K562 (cell line): Measurements from ENCODE around the gene SHMT1. TPM values are rescaled to one million over a fixed set of nuclear protein-coding genes. Genes with fewer than 3 reads are reported as not detected.

Experiments
- ATAC-seq: fragments of 200-7000 bp; cut with Tn5 transposase; 3 replicates; pipeline ENCODE4 v1.9.1; 2020; ENCODE audit warnings: moderate library complexity
- BruUV-seq: library from RNA; stranded (reverse); fragments of 400-500 nt; replicated peaks from 2 replicates; lab custom pipeline; 2021; lab: Mats Ljungman, UMichigan
- CTCF ChIA-PET: fragments of 300-600 bp; formaldehyde crosslinking; extraction: SDS; loops from one replicate; lab custom pipeline; 2021; ENCODE audit warnings: low intra/inter-chr PET ratio; lab: Yijun Ruan, JAX
- POLR2A ChIA-PET: fragments of 300-600, 350-650 bp; sonication (Branson Sonifier 250); formaldehyde crosslinking; extraction: SDS; loops from one replicate; lab custom pipeline; 2021; ENCODE audit warnings: antibody characterized with exemption, inconsistent platforms; lab: Yijun Ruan, JAX
- DNase-seq, 4 experiments: peaks; one replicate each; pipeline versions ENCODE4 v3.0.0 to v3.0.0-alpha.2; 2011 to 2018; ENCODE audit warnings: low spot score in 3 of 4, mixed read lengths in 3 of 4; ENCODE audit errors: extremely low read depth in 1 of 4
- FAIRE-seq: peaks from 2 replicates; lab custom pipeline; 2011; peaks lifted over from hg19 to GRCh38; lab: Jason Lieb, UNC
- H2AFZ ChIP-seq: 2 replicates; pipeline ENCODE4 v1.6.0; 2011; ENCODE audit warnings: low read depth, low read length, control low read depth, inconsistent platforms
- H3K27ac ChIP-seq: fragments of 200-600 bp; 3 replicates; pipeline ENCODE4 v1.8.0; 2011; ENCODE audit warnings: low read depth, mild to moderate bottlenecking, control low read depth, inconsistent platforms, low read length, moderate library complexity, mixed read lengths; ENCODE audit errors: extremely low read depth
- H3K27me3 ChIP-seq, 2 experiments: fragments of 300-600 bp in 1 of 2; 2 replicates in 1 of 2; 3 replicates in 1 of 2; pipeline versions ENCODE4 v1.6.0 to v1.8.0; 2011; ENCODE audit warnings: inconsistent platforms in 2 of 2, low read length in 2 of 2, mild to moderate bottlenecking in 1 of 2, mixed read lengths in 1 of 2, moderate library complexity in 1 of 2; ENCODE audit not compliant: control insufficient read depth in 2 of 2, insufficient read depth in 2 of 2
- H3K36me3 ChIP-seq: fragments of 300-600 bp; 3 replicates; pipeline ENCODE4 v1.8.0; 2011; ENCODE audit warnings: mild to moderate bottlenecking, low read length, inconsistent platforms; ENCODE audit not compliant: control insufficient read depth, insufficient read depth
- H3K4me1 ChIP-seq, 2 experiments: fragments of 200-600 bp in 1 of 2; replicated peaks in 1 of 2; 2 replicates in 1 of 2; 3 replicates in 1 of 2; pipeline versions ENCODE4 v1.5.1 to v1.8.0; 2011; ENCODE audit warnings: inconsistent platforms in 2 of 2, low read length in 2 of 2, mild to moderate bottlenecking in 1 of 2, mixed read lengths in 1 of 2, moderate library complexity in 1 of 2; ENCODE audit not compliant: control insufficient read depth in 2 of 2, insufficient read depth in 2 of 2
- H3K4me2 ChIP-seq: 2 replicates; pipeline ENCODE4 v1.6.1; 2011; ENCODE audit warnings: low read length, control low read depth, inconsistent platforms, mixed read lengths; ENCODE audit not compliant: insufficient read depth
- H3K4me3 ChIP-seq: fragments of 200-600 bp; sonication (generic), shearing (Covaris generic); 2 replicates; pipeline ENCODE4 v1.5.1; 2016; ENCODE audit warnings: control low read depth, inconsistent platforms
- H3K79me2 ChIP-seq: fragments of 200-600 bp; 3 replicates; pipeline ENCODE4 v1.8.0; 2011; ENCODE audit warnings: low read length, inconsistent platforms; ENCODE audit not compliant: control insufficient read depth, insufficient read depth
- H3K9ac ChIP-seq, 2 experiments: 2 replicates each; pipeline versions ENCODE4 v1.6.0 to v1.6.1; 2011; ENCODE audit warnings: low read depth in 2 of 2, low read length in 2 of 2, control low read depth in 1 of 2, inconsistent platforms in 1 of 2, mild to moderate bottlenecking in 1 of 2, mixed read lengths in 1 of 2; ENCODE audit not compliant: insufficient read depth in 1 of 2
- H3K9me1 ChIP-seq: one replicate; pipeline ENCODE4 v1.6.0; 2011; ENCODE audit warnings: inconsistent platforms, mild to moderate bottlenecking, low read length, moderate library complexity; ENCODE audit not compliant: control insufficient read depth, insufficient read depth
- H3K9me3 ChIP-seq: replicated peaks from 2 replicates; pipeline ENCODE4 v1.5.1; 2011; ENCODE audit warnings: low read depth, low read length, inconsistent platforms; ENCODE audit not compliant: control insufficient read depth, insufficient read depth
- H4K20me1 ChIP-seq: replicated peaks from 2 replicates; pipeline ENCODE4 v1.6.1; 2011; ENCODE audit warnings: low read length, inconsistent platforms, mixed read lengths; ENCODE audit not compliant: control insufficient read depth, insufficient read depth
- BCOR ChIP-seq: fragments of 450-650 bp; IDR thresholded peaks from 2 replicates; pipeline ENCODE4 v1.6.1; 2016
- BRD4 ChIP-seq: fragments of 200-600 bp; sonication (generic); IDR thresholded peaks from 2 replicates; pipeline ENCODE4 v1.6.1; 2017; ENCODE audit warnings: inconsistent platforms
- CC2D1A ChIP-seq: fragments of 450-650 bp; IDR thresholded peaks from 2 replicates; pipeline ENCODE4 v1.6.1; 2017; ENCODE audit warnings: mild to moderate bottlenecking
- KDM5B ChIP-seq: fragments of 200-600 bp; sonication (generic); IDR thresholded peaks from 2 replicates; pipeline ENCODE4 v1.6.1; 2012; ENCODE audit warnings: low read depth, mild to moderate bottlenecking, moderate library complexity, low read length, control low read depth, inconsistent platforms; ENCODE audit not compliant: insufficient replicate concordance
- NELFE ChIP-seq: IDR thresholded peaks from 2 replicates; pipeline ENCODE4 v1.6.1; 2011; ENCODE audit warnings: mild to moderate bottlenecking; ENCODE audit not compliant: insufficient read depth, insufficient read length
- POLR3G ChIP-seq: IDR thresholded peaks from 2 replicates; pipeline ENCODE4 v1.6.1; 2011; ENCODE audit not compliant: insufficient read length, insufficient replicate concordance; ENCODE audit errors: extremely low read depth
- PRPF4 ChIP-seq: fragments of 200-400 bp; formaldehyde crosslinking; IDR thresholded peaks from one replicate; pipeline ENCODE4 v1.6.1; 2017; ENCODE audit warnings: low read length, low read depth, mild to moderate bottlenecking; ENCODE audit not compliant: insufficient read depth, poor library complexity, severe bottlenecking
- SNRNP70 ChIP-seq: fragments of 200-400 bp; formaldehyde crosslinking; optimal IDR thresholded peaks from 2 replicates; pipeline ENCODE3; 2017; ENCODE audit warnings: low read depth, low read length
- ZNF551 ChIP-seq: fragments of 250-450 bp; sonication (Bioruptor Pico); IDR thresholded peaks from 2 replicates; pipeline ENCODE4 v1.5.0; 2021; ENCODE audit warnings: mild to moderate bottlenecking, moderate library complexity
- WGBS: fragments of 100-300 bp; shearing (Covaris generic); methylation state at CpG from one replicate; pipeline ENCODE4 v1.1.6; 2016; ENCODE audit warnings: low coverage, mixed read lengths; ENCODE audit not compliant: insufficient coverage; ENCODE audit errors: missing lambda C conversion rate; 5-methylcytosine and 5-hydroxymethylcytosine counted together
- in situ Hi-C: fragments of 300-500 bp; cut with MboI; formaldehyde crosslinking; loops from 4 replicates; pipeline ENCODE4 v1.15.0; 2018; ENCODE audit warnings: inconsistent platforms, mixed read lengths
- intact Hi-C: fragments of 100-400 bp; cut with micrococcal nuclease; formaldehyde crosslinking; loops from 2 replicates; pipeline ENCODE4 v1.14.2; 2022
- polyA plus RNA-seq, 8 experiments: library from polyadenylated mRNA; depleted of rRNA in 4 of 8; stranded (reverse) in 5 of 8; unstranded in 3 of 8; fragments of >200 nt; fragmentation: Nextera tagmentation in 2 of 8; fragmentation: Illumina TruSeq in 1 of 8; extraction: Ambion mirVana in 2 of 8; extraction: Trizol in 1 of 8; gene quantifications; 2 replicates each; pipeline versions ENCODE4 v1.2.1 to v1.2.3, GENCODE V29; 2011 to 2014; ENCODE audit warnings: inconsistent platforms in 1 of 8, missing spikeins in 1 of 8
- total RNA-seq, 7 experiments: library from RNA; depleted of rRNA in 6 of 7; stranded (reverse); fragments of >200 nt in 6 of 7; fragmentation: Illumina TruSeq in 2 of 7; extraction: Trizol in 2 of 7; gene quantifications; 2 replicates each; pipeline versions ENCODE4 v1.2.1 to v1.2.3, GENCODE V29; 2011 to 2021; ENCODE audit warnings: low replicate concordance in 1 of 7
- TF ChIP-seq, protein P1 (sequence below), 2 experiments: fragments of 150-350 bp in 1 of 2; IDR thresholded peaks; 2 replicates each; pipeline ENCODE4 v1.6.1; 2012 to 2016; ENCODE audit warnings: low read depth in 2 of 2, low read length in 2 of 2, mild to moderate bottlenecking in 1 of 2, moderate library complexity in 1 of 2

Gene SHMT1
- total and polyA plus RNA-seq, 9 of the 15 experiments (the other 6 are each of a cell fraction or from before 2014, with no cell fraction given) = 3.3 to 31.2 (median 23.3) TPM

DNA sequence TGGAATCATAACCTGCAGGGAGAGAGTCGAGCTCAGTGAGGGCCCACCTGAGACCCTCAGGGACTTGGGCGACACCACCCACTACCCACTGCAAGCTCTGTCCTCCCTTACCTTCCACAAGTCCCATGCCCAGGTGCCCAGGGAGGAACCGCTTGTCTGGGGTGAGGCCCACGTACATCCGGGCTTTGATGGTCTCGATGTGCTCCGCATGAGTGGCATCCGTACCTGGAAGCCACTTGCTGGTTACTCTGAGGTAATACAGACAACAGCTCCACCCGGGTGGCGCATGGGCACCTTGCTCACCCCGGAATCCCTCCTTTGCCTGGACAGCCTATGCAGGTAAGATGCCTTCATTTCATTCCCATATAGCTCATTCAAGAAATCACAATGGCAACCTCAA is 78.1 kb downstream of the SHMT1 start (continued):
- TF ChIP-seq, protein P1, sequence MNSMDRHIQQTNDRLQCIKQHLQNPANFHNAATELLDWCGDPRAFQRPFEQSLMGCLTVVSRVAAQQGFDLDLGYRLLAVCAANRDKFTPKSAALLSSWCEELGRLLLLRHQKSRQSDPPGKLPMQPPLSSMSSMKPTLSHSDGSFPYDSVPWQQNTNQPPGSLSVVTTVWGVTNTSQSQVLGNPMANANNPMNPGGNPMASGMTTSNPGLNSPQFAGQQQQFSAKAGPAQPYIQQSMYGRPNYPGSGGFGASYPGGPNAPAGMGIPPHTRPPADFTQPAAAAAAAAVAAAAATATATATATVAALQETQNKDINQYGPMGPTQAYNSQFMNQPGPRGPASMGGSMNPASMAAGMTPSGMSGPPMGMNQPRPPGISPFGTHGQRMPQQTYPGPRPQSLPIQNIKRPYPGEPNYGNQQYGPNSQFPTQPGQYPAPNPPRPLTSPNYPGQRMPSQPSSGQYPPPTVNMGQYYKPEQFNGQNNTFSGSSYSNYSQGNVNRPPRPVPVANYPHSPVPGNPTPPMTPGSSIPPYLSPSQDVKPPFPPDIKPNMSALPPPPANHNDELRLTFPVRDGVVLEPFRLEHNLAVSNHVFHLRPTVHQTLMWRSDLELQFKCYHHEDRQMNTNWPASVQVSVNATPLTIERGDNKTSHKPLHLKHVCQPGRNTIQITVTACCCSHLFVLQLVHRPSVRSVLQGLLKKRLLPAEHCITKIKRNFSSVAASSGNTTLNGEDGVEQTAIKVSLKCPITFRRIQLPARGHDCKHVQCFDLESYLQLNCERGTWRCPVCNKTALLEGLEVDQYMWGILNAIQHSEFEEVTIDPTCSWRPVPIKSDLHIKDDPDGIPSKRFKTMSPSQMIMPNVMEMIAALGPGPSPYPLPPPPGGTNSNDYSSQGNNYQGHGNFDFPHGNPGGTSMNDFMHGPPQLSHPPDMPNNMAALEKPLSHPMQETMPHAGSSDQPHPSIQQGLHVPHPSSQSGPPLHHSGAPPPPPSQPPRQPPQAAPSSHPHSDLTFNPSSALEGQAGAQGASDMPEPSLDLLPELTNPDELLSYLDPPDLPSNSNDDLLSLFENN (IDR thresholded peaks at IDR 0.05; ENCODE audit: low read depth in 2 of 2, low read length in 2 of 2) = no peak
- no peak for TF ChIP-seq NELFE
- TF ChIP-seq CC2D1A = no peak
- TF ChIP-seq SNRNP70 = no peak
- no peak for TF ChIP-seq BRD4
- no peak for TF ChIP-seq BCOR
- no peak for TF ChIP-seq ZNF551

GRCh38 chr17:18281788-18282187 is 81.6 kb downstream of the SHMT1 start:
- Histone ChIP-seq H3K4me3 (no peak overlapping the region), H3K27ac (no peak overlapping the region), H3K79me2 (no peaks in the 10 kb centered on the region), H3K9me3 (no peaks in the 10 kb centered on the region), H3K27me3 (no peaks in the 10 kb centered on the region), H4K20me1 (no peaks in the 10 kb centered on the region; the same call in 1 of the 2 replicates), H3K36me3 (peaks cover 80% of the 10 kb centered on the region), H3K4me2 (no peak overlapping the region), H3K9me1 (no peaks in the 10 kb centered on the region), H3K9ac (no peak overlapping the region), H3K4me1 (no peaks in the 10 kb centered on the region), H2AFZ (no peak overlapping the region)
- 97% methylated on average over 6 of the region's 6 CpGs for WGBS
- TF ChIP-seq POLR3G = no peak
- TF ChIP-seq KDM5B = no peak
- TF ChIP-seq PRPF4 = no peak
- ChIA-PET CTCF (no interaction called here), POLR2A (interaction anchor here (1.0 to 1.6 kb wide), 3 partner anchors 9 to 11 kb away, joined by 3 to 6 read pairs (median 5); no protein-coding TSS in a partner anchor)
- DNase-seq (no peak), ATAC-seq (no peak), FAIRE-seq (no peak)
- intact Hi-C loops (no loop called here), in situ Hi-C loops (no loop called here)
- BruUV-seq = no TSS peak
